GM18909 (cell line): ENCODE results near the gene ZNF710.
"Not testable (repeated sequence)": the region's sequence is repeated elsewhere in the genome, so short reads cannot be mapped to it uniquely, and the experiment has no call there.

ENCODE experiments used
- ATAC-seq: cut with Tn5 transposase; IDR thresholded peaks from one replicate; pipeline ENCODE4 v1.9.1; 2021; ENCODE audit warnings: mild to moderate bottlenecking; ENCODE audit not compliant: unreplicated experiment, poor library complexity

Gene ZNF710

GRCh38 chr15:90001062-90001682, at the start of gene ZNF710:
Gene ZNF710 (plus strand): TSS chr15:90001324. CDS start chr15:90067138, 65,814 bp downstream.
- ATAC-seq, result no peak

GRCh38 chr15:89954541-89954940, 46.6 kb upstream of the ZNF710 start:
- no peak for ATAC-seq

- not testable (repeated sequence) for ATAC-seq
Observed at GRCh38 chr15:89955449-89955998, 45.6 kb upstream of the ZNF710 start.

- no peak for ATAC-seq
Observed at GRCh38 chr15:89958107-89958805, 42.9 kb upstream of the ZNF710 start.

- no peak for ATAC-seq
Observed at GRCh38 chr15:89963301-89964231, 37.6 kb upstream of the ZNF710 start.

- ATAC-seq, result no peak
Observed at GRCh38 chr15:89964232-89964954, 36.7 kb upstream of the ZNF710 start.

- ATAC-seq, result no peak
Observed at GRCh38 chr15:89967881-89968280, 33.2 kb upstream of the ZNF710 start.

GRCh38 chr15:89971592-89971997, 29.5 kb upstream of the ZNF710 start:
- ATAC-seq, result peak; percentile 89

- no peak for ATAC-seq
Observed at GRCh38 chr15:89972085-89972484, 29.0 kb upstream of the ZNF710 start.

- no peak for ATAC-seq
Observed at GRCh38 chr15:89975482-89976245, 25.5 kb upstream of the ZNF710 start.

GRCh38 chr15:89976246-89976600, 24.9 kb upstream of the ZNF710 start:
- no peak for ATAC-seq

GRCh38 chr15:89977836-89978235, 23.3 kb upstream of the ZNF710 start:
- ATAC-seq, result not testable (repeated sequence)

GRCh38 chr15:89978914-89979313, 22.2 kb upstream of the ZNF710 start:
- no peak for ATAC-seq

GRCh38 chr15:89980896-89981295, 20.2 kb upstream of the ZNF710 start:
- ATAC-seq, result no peak

GRCh38 chr15:89982315-89983055, 18.6 kb upstream of the ZNF710 start:
- ATAC-seq, result no peak

- no peak for ATAC-seq
Observed at GRCh38 chr15:89984001-89984400, 17.1 kb upstream of the ZNF710 start.

GRCh38 chr15:89984421-89985010, 16.6 kb upstream of the ZNF710 start:
- no peak for ATAC-seq

- no peak for ATAC-seq
Observed at GRCh38 chr15:89985111-89985510, 16.0 kb upstream of the ZNF710 start.
